ENCODE measurements around the gene LARGE1.

DNA sequence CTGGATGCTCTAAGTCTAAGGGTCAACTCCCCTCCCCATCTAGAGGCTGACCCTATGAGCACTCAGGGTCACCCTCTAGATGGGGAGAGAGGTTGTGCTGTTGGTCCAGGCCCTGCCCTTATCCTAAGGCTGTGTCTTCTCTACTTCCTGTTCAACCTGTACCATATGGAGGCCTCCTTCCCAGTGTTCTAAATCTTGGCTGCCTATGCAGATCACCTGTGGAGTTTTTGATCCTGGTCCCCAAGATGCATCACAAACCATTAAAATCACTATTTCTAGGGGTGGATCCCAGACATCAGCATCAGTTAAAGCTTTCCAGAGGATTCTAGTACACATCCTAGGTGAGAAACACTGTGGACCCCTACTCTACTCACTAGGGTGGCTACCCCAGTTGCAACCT is 26.2 kb downstream of the LARGE1 start:
- TF ChIP-seq, protein P1, sequence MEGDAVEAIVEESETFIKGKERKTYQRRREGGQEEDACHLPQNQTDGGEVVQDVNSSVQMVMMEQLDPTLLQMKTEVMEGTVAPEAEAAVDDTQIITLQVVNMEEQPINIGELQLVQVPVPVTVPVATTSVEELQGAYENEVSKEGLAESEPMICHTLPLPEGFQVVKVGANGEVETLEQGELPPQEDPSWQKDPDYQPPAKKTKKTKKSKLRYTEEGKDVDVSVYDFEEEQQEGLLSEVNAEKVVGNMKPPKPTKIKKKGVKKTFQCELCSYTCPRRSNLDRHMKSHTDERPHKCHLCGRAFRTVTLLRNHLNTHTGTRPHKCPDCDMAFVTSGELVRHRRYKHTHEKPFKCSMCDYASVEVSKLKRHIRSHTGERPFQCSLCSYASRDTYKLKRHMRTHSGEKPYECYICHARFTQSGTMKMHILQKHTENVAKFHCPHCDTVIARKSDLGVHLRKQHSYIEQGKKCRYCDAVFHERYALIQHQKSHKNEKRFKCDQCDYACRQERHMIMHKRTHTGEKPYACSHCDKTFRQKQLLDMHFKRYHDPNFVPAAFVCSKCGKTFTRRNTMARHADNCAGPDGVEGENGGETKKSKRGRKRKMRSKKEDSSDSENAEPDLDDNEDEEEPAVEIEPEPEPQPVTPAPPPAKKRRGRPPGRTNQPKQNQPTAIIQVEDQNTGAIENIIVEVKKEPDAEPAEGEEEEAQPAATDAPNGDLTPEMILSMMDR (IDR thresholded peaks at IDR 0.05), result no peak
- TF ChIP-seq POLR2AphosphoS5 (IDR thresholded peaks at IDR 0.05; ENCODE audit: low read depth, low read length) (no peak), SIN3A (IDR thresholded peaks at IDR 0.05; ENCODE audit: borderline replicate concordance, insufficient read depth, low read depth, low read length) (no peak)

Measured in Panc1 (cell line).